Mesothelial cell of epicardium (in vitro differentiated cells): ENCODE data around the gene SYNE3. TPM values are rescaled to one million over a fixed set of nuclear protein-coding genes. Genes with fewer than 3 reads are reported as not detected.
A peak's percentile ranks its signal among the peaks of the same experiment; 100 is the strongest.

ENCODE experiments used
- DNase-seq, 2 experiments: peaks; one replicate each; pipeline ENCODE4 v3.0.0; 2021; ENCODE audit warnings: low spot score in 2 of 2; ENCODE audit not compliant: unreplicated experiment in 2 of 2
- H3K27ac Mint-ChIP-seq: 2 replicates; pipeline ENCODE4 v1.8.0; 2021; ENCODE audit warnings: mixed read lengths
- H3K27me3 Mint-ChIP-seq: 2 replicates; pipeline ENCODE4 v1.8.0; 2021; ENCODE audit warnings: low read depth, mixed read lengths
- H3K36me3 Mint-ChIP-seq: 2 replicates; pipeline ENCODE4 v1.8.0; 2021; ENCODE audit warnings: mixed read lengths
- H3K4me1 Mint-ChIP-seq: 2 replicates; pipeline ENCODE4 v1.8.0; 2021; ENCODE audit warnings: mixed read lengths
- H3K4me3 Mint-ChIP-seq: 2 replicates; pipeline ENCODE4 v1.8.0; 2021; ENCODE audit warnings: mild to moderate bottlenecking, moderate library complexity, mixed read lengths
- H3K9me3 Mint-ChIP-seq: 2 replicates; pipeline ENCODE4 v1.8.0; 2021; ENCODE audit warnings: mixed read lengths
- total RNA-seq: library from RNA; stranded (reverse); gene quantifications from 3 replicates; pipeline ENCODE4 v1.2.1, GENCODE V29; 2021
- TF ChIP-seq, protein P1 (sequence below): fragments of 200-600 bp; sonication (generic); IDR thresholded peaks from one replicate; pipeline ENCODE4 v1.5.0; 2021; ENCODE audit warnings: antibody characterized with exemption; ENCODE audit not compliant: unreplicated experiment

SYNE3 gene
- total RNA-seq, 1 donor from 2014 or later: 1.9 TPM

DNA sequence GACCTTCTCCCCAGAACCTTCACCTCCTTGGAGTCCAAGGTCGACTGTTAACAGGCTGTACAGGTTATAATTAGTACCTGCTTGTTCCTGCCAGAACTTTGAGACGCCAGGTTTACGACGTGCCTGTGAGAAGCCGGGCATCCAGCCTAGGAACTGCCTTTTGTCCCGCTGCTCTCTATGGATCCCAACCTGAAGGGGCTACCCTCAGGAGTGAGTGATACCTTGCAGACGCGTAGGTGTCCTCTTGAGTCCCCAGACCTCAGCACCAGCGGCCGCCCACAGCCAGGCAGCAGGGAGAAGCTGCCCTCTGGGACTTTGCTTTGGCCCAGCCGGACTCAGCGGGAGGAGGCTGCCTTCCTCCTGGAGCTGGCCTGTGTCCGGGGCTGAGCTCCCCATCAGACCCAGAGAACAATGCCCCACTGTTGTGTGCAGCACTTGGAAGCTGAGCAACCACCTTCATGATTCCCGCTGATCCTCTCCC, 16.2 kb downstream of the SYNE3 start:
- TF ChIP-seq, protein P1, sequence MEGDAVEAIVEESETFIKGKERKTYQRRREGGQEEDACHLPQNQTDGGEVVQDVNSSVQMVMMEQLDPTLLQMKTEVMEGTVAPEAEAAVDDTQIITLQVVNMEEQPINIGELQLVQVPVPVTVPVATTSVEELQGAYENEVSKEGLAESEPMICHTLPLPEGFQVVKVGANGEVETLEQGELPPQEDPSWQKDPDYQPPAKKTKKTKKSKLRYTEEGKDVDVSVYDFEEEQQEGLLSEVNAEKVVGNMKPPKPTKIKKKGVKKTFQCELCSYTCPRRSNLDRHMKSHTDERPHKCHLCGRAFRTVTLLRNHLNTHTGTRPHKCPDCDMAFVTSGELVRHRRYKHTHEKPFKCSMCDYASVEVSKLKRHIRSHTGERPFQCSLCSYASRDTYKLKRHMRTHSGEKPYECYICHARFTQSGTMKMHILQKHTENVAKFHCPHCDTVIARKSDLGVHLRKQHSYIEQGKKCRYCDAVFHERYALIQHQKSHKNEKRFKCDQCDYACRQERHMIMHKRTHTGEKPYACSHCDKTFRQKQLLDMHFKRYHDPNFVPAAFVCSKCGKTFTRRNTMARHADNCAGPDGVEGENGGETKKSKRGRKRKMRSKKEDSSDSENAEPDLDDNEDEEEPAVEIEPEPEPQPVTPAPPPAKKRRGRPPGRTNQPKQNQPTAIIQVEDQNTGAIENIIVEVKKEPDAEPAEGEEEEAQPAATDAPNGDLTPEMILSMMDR: no peak
- no peak for DNase-seq
- peaks cover 9% of the 10 kb centered on the region for H3K4me1 Mint-ChIP-seq
- H3K9me3 Mint-ChIP-seq: no peaks in the 10 kb centered on the region
- no peak overlapping the region for H3K27ac Mint-ChIP-seq
- H3K4me3 Mint-ChIP-seq: no peak overlapping the region
- no peaks in the 10 kb centered on the region for H3K36me3 Mint-ChIP-seq
- H3K27me3 Mint-ChIP-seq: peaks cover 25% of the 10 kb centered on the region

DNA sequence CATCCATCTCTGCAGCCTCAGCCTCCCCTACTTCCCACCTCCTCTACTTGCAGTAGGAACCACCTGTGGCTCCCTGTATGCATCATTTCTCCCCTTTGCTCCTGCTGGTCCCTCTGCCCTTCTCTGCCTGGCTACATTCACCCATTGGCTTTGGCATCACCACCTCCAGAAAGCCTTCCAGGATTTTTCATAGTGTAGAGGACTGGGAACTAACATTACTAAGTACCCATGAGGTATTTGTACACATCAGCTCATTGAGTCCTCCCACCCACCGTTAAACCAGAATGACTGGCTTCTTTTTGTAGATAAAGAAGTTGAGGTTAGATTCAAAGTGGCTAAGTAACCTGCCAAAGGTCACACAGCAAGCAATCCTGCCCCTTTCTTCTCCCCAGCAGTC, 17.1 kb downstream of the SYNE3 start:
- no peak overlapping the region for H3K27ac Mint-ChIP-seq
- no peaks in the 10 kb centered on the region for H3K9me3 Mint-ChIP-seq
- no peaks in the 10 kb centered on the region for H3K36me3 Mint-ChIP-seq
- no peak for DNase-seq
- peaks cover 25% of the 10 kb centered on the region for H3K27me3 Mint-ChIP-seq
- H3K4me3 Mint-ChIP-seq: no peak overlapping the region
- TF ChIP-seq, protein P1: no peak
- peaks cover 9% of the 10 kb centered on the region for H3K4me1 Mint-ChIP-seq

DNA sequence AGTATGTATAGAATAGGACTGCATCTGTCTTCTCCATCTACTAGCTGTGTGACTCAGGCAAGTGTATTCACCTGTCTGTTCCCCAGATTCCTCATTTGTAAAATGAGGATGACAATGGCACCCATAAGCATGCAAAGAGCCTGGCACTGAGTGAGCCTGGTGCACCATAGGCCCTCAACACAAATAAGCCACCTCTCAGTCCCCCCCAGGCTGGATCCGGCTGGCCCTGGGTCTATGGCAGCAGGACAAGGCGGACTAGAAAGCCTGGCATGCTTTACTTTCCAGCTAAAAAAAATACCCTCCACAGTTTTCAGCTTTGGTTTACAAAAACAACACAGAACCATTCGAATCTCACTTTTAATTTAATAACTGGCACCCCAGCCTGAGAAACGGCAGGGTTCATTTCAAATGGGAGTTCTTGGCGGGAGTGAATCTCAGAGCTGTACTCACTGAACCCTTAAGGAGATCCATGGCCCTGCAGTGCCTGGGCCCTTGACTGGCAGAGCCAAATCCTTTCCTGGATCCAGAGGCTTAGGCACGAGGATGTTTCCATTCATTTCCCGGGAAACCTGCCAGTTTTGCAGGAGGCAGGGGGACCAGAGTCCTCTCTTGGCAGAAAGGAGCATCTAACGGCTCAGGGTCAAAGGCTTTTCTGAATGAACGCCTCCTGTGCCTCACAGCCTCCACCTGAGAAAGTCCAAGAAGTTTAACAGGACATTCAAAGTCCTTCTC, 17.7 kb downstream of the SYNE3 start:
- no peak overlapping the region for H3K27ac Mint-ChIP-seq
- TF ChIP-seq, protein P1: no peak

DNA sequence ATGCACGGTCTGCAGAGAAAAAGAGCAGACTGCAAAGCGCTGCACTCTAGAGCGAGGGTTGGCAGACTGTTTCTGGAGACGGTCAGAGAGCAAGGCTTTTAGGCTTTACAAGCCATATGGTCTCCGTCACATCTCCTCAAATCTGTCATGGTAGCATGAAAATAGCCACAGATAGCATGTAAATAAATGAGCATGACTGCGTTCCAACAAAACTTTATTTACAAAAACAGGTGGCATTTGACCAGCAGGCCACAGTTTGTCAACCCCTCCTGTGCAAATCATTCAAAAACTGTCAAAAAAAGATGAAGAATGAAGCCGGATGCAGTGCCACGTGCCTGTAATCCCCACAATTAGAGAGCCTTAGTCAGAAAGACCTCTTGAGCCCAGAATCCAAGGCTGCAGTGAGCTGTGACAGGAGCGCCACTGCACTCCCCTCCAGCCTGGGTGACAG, 18.9 kb downstream of the SYNE3 start:
- Mint-ChIP-seq H3K27me3 (peaks cover 28% of the 10 kb centered on the region), H3K36me3 (no peaks in the 10 kb centered on the region), H3K9me3 (no peaks in the 10 kb centered on the region), H3K27ac (no peak overlapping the region), H3K4me1 (peaks cover 9% of the 10 kb centered on the region), H3K4me3 (no peak overlapping the region)
- TF ChIP-seq, protein P1: no peak
- no peak for DNase-seq

More for the DNA sequence above, 17.7 kb downstream of the SYNE3 start:
- no peaks in the 10 kb centered on the region for H3K9me3 Mint-ChIP-seq
- no peaks in the 10 kb centered on the region for H3K36me3 Mint-ChIP-seq
- H3K4me1 Mint-ChIP-seq: peaks cover 9% of the 10 kb centered on the region
- H3K27me3 Mint-ChIP-seq: peaks cover 27% of the 10 kb centered on the region
- no peak overlapping the region for H3K4me3 Mint-ChIP-seq
- DNase-seq: no peak

DNA sequence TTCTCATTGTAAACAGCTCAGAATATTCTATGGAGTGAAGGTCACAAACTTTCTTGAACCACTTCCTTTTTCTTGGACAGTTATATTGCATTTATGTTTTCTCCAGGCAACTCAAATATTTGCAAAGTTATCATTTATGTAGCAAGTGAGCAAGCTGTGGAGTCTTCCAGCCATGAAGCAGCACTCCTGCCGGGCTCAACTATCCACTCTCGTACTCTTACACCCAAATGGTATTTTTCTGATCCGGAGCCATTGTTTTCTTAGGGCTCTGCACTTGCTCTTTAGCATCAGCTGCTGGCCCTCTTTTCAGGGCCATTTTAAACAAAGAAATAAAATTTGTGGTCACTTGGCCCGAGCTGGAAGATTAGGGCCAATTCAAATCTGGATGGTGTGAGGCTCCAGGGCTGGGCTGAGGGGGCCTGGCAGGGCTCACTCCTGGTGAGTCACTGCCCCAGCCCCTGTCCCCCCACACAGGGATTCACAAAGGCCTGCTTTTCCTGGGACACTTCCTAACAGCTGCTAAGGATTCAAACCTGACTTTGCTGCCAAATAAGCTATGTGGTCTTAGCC, 19.7 kb downstream of the SYNE3 start:
- H3K4me1 Mint-ChIP-seq: peaks cover 9% of the 10 kb centered on the region
- TF ChIP-seq, protein P1: no peak
- peaks cover 6% of the 10 kb centered on the region for H3K9me3 Mint-ChIP-seq
- H3K4me3 Mint-ChIP-seq: no peak overlapping the region
- no peak for DNase-seq
- H3K27ac Mint-ChIP-seq: peak overlapping the region; percentile 31
- H3K36me3 Mint-ChIP-seq: no peaks in the 10 kb centered on the region
- H3K27me3 Mint-ChIP-seq: peaks cover 24% of the 10 kb centered on the region
